Neuronal stem cell (in vitro differentiated cells): Measurements from ENCODE around the gene KIAA0319L.

Source experiments
- DNase-seq: peaks from one replicate; pipeline ENCODE4 v3.0.0-alpha.2; 2013; ENCODE audit warnings: low spot score
- H2AFZ ChIP-seq: one replicate; pipeline ENCODE4 v1.6.1; 2013; ENCODE audit warnings: mild to moderate bottlenecking, low read length, inconsistent platforms
- H2AK5ac ChIP-seq: 2 replicates; pipeline ENCODE4 v1.6.1; 2013; ENCODE audit warnings: low read depth, mild to moderate bottlenecking, inconsistent platforms, low read length, moderate library complexity, mixed read lengths
- H2BK120ac ChIP-seq: 2 replicates; pipeline ENCODE4 v1.6.1; 2013; ENCODE audit warnings: low read depth, mild to moderate bottlenecking, inconsistent platforms, low read length, moderate library complexity, mixed read lengths
- H2BK12ac ChIP-seq: one replicate; pipeline ENCODE4 v1.6.1; 2013; ENCODE audit warnings: low read length, inconsistent platforms
- H2BK15ac ChIP-seq: 2 replicates; pipeline ENCODE4 v1.6.1; 2013; ENCODE audit warnings: mild to moderate bottlenecking, low read length, inconsistent platforms, mixed read lengths
- H2BK5ac ChIP-seq: one replicate; pipeline ENCODE4 v1.6.1; 2013; ENCODE audit warnings: inconsistent platforms, mild to moderate bottlenecking, low read length, moderate library complexity
- H3K14ac ChIP-seq: one replicate; pipeline ENCODE4 v1.6.1; 2013; ENCODE audit warnings: low read length, inconsistent platforms
- H3K18ac ChIP-seq: 2 replicates; pipeline ENCODE4 v1.6.1; 2013; ENCODE audit warnings: low read length, inconsistent platforms
- H3K23ac ChIP-seq: 2 replicates; pipeline ENCODE4 v1.6.1; 2013; ENCODE audit warnings: low read depth, mild to moderate bottlenecking, mixed read lengths, low read length, inconsistent platforms; ENCODE audit not compliant: poor library complexity
- H3K27ac ChIP-seq: replicated peaks from 3 replicates; pipeline ENCODE4 v1.5.1; 2013; ENCODE audit warnings: low read length, inconsistent platforms
- H3K27me3 ChIP-seq, 3 experiments: 2 replicates each; pipeline ENCODE4 v1.6.1; 2013; ENCODE audit warnings: low read length in 3 of 3, mild to moderate bottlenecking in 2 of 3, inconsistent platforms in 1 of 3, low read depth in 1 of 3, mixed read lengths in 1 of 3, moderate library complexity in 1 of 3; ENCODE audit not compliant: control insufficient read depth in 3 of 3, insufficient read depth in 3 of 3
- H3K36me3 ChIP-seq, 2 donors: replicated peaks in 1 of 2; 2 replicates each; pipeline ENCODE4 v1.6.1; 2013; ENCODE audit warnings: low read length in 2 of 2; ENCODE audit not compliant: control insufficient read depth in 2 of 2, insufficient read depth in 2 of 2
- H3K4ac ChIP-seq: 2 replicates; pipeline ENCODE4 v1.6.1; 2013; ENCODE audit warnings: inconsistent platforms, mild to moderate bottlenecking, low read length, moderate library complexity
- H3K4me1 ChIP-seq, 2 donors: 1 replicate in 1 of 2; 2 replicates in 1 of 2; pipeline ENCODE4 v1.6.1; 2013; ENCODE audit warnings: low read length in 2 of 2, low read depth in 1 of 2; ENCODE audit not compliant: control insufficient read depth in 2 of 2, insufficient read depth in 1 of 2
- H3K4me2 ChIP-seq: one replicate; pipeline ENCODE4 v1.6.1; 2013; ENCODE audit warnings: mild to moderate bottlenecking, low read length, inconsistent platforms; ENCODE audit not compliant: insufficient read depth, poor library complexity, severe bottlenecking
- H3K4me3 ChIP-seq, 2 donors: 2 replicates each; pipeline ENCODE4 v1.5.1; 2013; ENCODE audit warnings: low read length in 2 of 2, mild to moderate bottlenecking in 2 of 2, inconsistent platforms in 1 of 2, moderate library complexity in 1 of 2
- H3K79me1 ChIP-seq: one replicate; pipeline ENCODE4 v1.6.1; 2013; ENCODE audit warnings: low read depth, mild to moderate bottlenecking, inconsistent platforms, low read length, moderate library complexity
- H3K9ac ChIP-seq: one replicate; pipeline ENCODE4 v1.6.1; 2013; ENCODE audit warnings: mild to moderate bottlenecking, low read depth, low read length, inconsistent platforms; ENCODE audit not compliant: poor library complexity
- H3K9me3 ChIP-seq, 2 donors: replicated peaks in 1 of 2; 2 replicates each; pipeline versions ENCODE3 to v1.6.1; 2013; ENCODE audit warnings: low read length in 2 of 2, mild to moderate bottlenecking in 2 of 2, inconsistent platforms in 1 of 2, low read depth in 1 of 2, mixed read lengths in 1 of 2, moderate library complexity in 1 of 2; ENCODE audit not compliant: control insufficient read depth in 2 of 2, insufficient read depth in 1 of 2
- H4K8ac ChIP-seq: one replicate; pipeline ENCODE4 v1.6.1; 2013; ENCODE audit warnings: low read depth, mild to moderate bottlenecking, inconsistent platforms, low read length, moderate library complexity
- H4K91ac ChIP-seq: one replicate; pipeline ENCODE4 v1.6.1; 2013; ENCODE audit warnings: low read length, low read depth, mild to moderate bottlenecking, inconsistent platforms; ENCODE audit not compliant: poor library complexity
- WGBS, 2 donors: extraction: QIAGEN DNeasy Blood & Tissue Kit; methylation state at CpG; one replicate each; pipeline ENCODE4 v1.1.7; 2013; ENCODE audit warnings: missing lambda C conversion rate in 2 of 2, mixed read lengths in 1 of 2; ENCODE audit not compliant: insufficient read length in 2 of 2, insufficient replicate concordance in 1 of 2; ENCODE audit errors: extremely low coverage in 2 of 2; 5-methylcytosine and 5-hydroxymethylcytosine counted together

Gene KIAA0319L

GRCh38 chr1:35460796-35461195 is 96.4 kb downstream of the KIAA0319L start:
- no peak overlapping the region for H3K4me2 ChIP-seq
- no peaks in the 10 kb centered on the region for H3K27me3 ChIP-seq
- H4K8ac ChIP-seq, result no peak overlapping the region
- H4K91ac ChIP-seq, result no peak overlapping the region
- H3K27ac ChIP-seq, result no peak overlapping the region
- no peak overlapping the region for H3K18ac ChIP-seq
- DNase-seq, result no peak
- no peak overlapping the region for H2AFZ ChIP-seq
- peaks cover 0 to 20% of the 10 kb centered on the region in 2 donors for H3K9me3 ChIP-seq
- H3K4me1 ChIP-seq, result no peaks in the 10 kb centered on the region
- no peak overlapping the region for H2AK5ac ChIP-seq
- no peak overlapping the region for H2BK120ac ChIP-seq
- H2BK12ac ChIP-seq, result no peak overlapping the region
- H3K23ac ChIP-seq, result no peak overlapping the region
- no peak overlapping the region for H3K4me3 ChIP-seq
- H3K79me1 ChIP-seq, result no peaks in the 10 kb centered on the region
- no peak overlapping the region for H2BK5ac ChIP-seq
- WGBS, 2 donors, result no CpG with 5 or more reads among the region's 2 CpGs
- H2BK15ac ChIP-seq, result no peak overlapping the region
- no peak overlapping the region for H3K9ac ChIP-seq
- H3K36me3 ChIP-seq, result peaks cover 12 to 73% of the 10 kb centered on the region in 2 donors
- no peak overlapping the region for H3K14ac ChIP-seq
- H3K4ac ChIP-seq, result no peak overlapping the region

DNA sequence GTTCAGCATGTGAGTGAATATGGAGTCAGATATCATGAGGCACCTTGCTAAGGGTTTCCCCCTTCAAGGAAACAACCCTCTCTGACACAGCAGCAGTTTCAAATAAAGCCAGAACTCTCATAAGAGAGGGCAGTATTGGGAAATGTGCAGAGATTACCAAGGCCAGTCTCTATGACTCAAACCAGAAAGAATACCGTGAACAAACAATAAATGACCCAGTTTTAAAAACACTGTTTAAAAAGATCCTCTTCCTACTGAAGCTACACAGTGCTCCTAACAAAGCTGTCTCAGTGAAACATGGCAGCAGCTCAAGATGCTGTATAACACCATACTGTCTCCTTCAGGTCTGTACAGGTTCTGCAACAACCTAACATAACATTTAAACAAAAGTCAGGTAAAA is 102.6 kb downstream of the KIAA0319L start:
- Histone ChIP-seq H3K27me3 (no peaks in the 10 kb centered on the region), H3K14ac (no peak overlapping the region), H3K4ac (no peak overlapping the region), H2BK120ac (no peak overlapping the region), H3K36me3 (peaks cover 11 to 71% of the 10 kb centered on the region in 2 donors), H4K91ac (no peak overlapping the region), H3K4me1 (no peaks in the 10 kb centered on the region), H3K9me3 (no peaks in the 10 kb centered on the region), H3K23ac (no peak overlapping the region), H3K4me2 (no peak overlapping the region), H4K8ac (no peak overlapping the region), H3K79me1 (no peaks in the 10 kb centered on the region), H3K4me3 (no peak overlapping the region), H2AFZ (no peak overlapping the region), H2BK5ac (no peak overlapping the region), H2BK12ac (no peak overlapping the region), H2AK5ac (no peak overlapping the region), H2BK15ac (no peak overlapping the region), H3K9ac (no peak overlapping the region), H3K18ac (no peak overlapping the region), H3K27ac (no peak overlapping the region)
- WGBS, 2 donors, result no CpG with 5 or more reads among the region's 1 CpG
- DNase-seq, result no peak

DNA sequence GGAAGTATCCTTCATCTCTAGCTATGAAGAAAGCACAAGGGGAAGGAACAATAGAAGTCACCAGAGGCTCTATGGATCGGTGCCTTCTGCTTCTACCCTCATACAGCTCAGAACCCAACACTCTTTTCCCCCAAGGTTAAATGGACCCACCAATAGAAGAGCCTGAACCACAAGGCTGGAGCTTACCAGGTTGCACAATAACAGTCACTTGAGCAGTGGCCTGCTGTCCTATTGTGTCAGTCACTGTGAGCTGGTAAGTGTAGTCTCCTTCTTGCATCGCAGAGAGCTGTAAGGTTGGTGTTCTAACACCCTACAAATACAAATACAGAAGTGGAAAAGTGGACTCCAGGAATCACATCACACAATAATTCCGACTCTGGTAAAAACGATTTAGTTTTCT is 103.0 kb downstream of the KIAA0319L start:
- H3K27ac ChIP-seq, result no peak overlapping the region
- no peak overlapping the region for H4K91ac ChIP-seq
- no peak overlapping the region for H3K4me2 ChIP-seq
- H2BK120ac ChIP-seq, result no peak overlapping the region
- no peak overlapping the region for H3K14ac ChIP-seq
- DNase-seq, result no peak
- peaks cover 14 to 76% of the 10 kb centered on the region in 2 donors for H3K36me3 ChIP-seq
- WGBS, 2 donors, result no CpG with 5 or more reads among the region's 4 CpGs
- H3K4me1 ChIP-seq, result no peaks in the 10 kb centered on the region
- H2BK15ac ChIP-seq, result no peak overlapping the region
- no peak overlapping the region for H3K18ac ChIP-seq
- H4K8ac ChIP-seq, result no peak overlapping the region
- H3K79me1 ChIP-seq, result no peaks in the 10 kb centered on the region
- H3K4me3 ChIP-seq, result no peak overlapping the region
- H3K9me3 ChIP-seq, result no peaks in the 10 kb centered on the region
- no peak overlapping the region for H2BK5ac ChIP-seq
- H3K9ac ChIP-seq, result no peak overlapping the region
- no peak overlapping the region for H3K23ac ChIP-seq
- H2BK12ac ChIP-seq, result no peak overlapping the region
- H3K4ac ChIP-seq, result no peak overlapping the region
- H2AFZ ChIP-seq, result no peak overlapping the region
- no peak overlapping the region for H2AK5ac ChIP-seq
- H3K27me3 ChIP-seq, result no peaks in the 10 kb centered on the region

DNA sequence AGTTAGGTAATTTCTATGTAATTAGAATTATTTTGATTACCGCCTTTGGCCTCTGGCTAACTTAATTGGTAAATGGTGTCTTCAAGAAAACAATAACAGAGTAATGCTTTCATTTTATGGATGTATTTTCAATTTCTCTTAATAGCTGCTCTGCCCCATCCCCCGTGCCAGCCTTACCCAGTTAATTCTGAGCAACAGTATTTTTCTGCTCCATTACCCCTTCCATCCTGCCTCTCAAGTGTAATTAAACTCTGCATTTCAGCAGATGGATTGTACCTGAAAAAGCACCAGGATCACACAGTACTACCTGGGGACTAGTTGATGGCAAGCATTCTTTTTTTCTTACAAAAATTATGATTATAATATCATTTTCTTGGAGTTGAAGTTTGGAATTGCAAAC is 104.2 kb downstream of the KIAA0319L start:
- no peak overlapping the region for H2BK120ac ChIP-seq
- H3K36me3 ChIP-seq, result peaks cover 19 to 82% of the 10 kb centered on the region in 2 donors
- no peak overlapping the region for H2BK12ac ChIP-seq
- no peaks in the 10 kb centered on the region for H3K4me1 ChIP-seq
- no peak overlapping the region for H3K4me2 ChIP-seq
- H3K9ac ChIP-seq, result no peak overlapping the region
- no CpG with 5 or more reads among the region's 2 CpGs for WGBS, 2 donors
- no peak overlapping the region for H4K8ac ChIP-seq
- H3K79me1 ChIP-seq, result no peaks in the 10 kb centered on the region
- no peak overlapping the region for H3K4me3 ChIP-seq
- no peak overlapping the region for H2AK5ac ChIP-seq
- H2BK5ac ChIP-seq, result no peak overlapping the region
- H3K27ac ChIP-seq, result no peak overlapping the region
- no peak overlapping the region for H2AFZ ChIP-seq
- no peak overlapping the region for H3K18ac ChIP-seq
- H3K4ac ChIP-seq, result no peak overlapping the region
- no peaks in the 10 kb centered on the region for H3K9me3 ChIP-seq
- no peak overlapping the region for H3K14ac ChIP-seq
- H3K27me3 ChIP-seq, result no peaks in the 10 kb centered on the region
- H4K91ac ChIP-seq, result no peak overlapping the region
- no peak overlapping the region for H2BK15ac ChIP-seq
- DNase-seq, result no peak
- no peak overlapping the region for H3K23ac ChIP-seq
